Measurements from ENCODE around the gene CSTB. TPM values are rescaled to one million over a fixed set of nuclear protein-coding genes. Genes with fewer than 3 reads are reported as not detected.

Gene CSTB
- total RNA-seq, 2 donors from 2014 or later = 2.3 to 8.4 TPM

GRCh38 chr21:43803558-43804300 lies 27.6 kb upstream of the CSTB start:
- DNase-seq (ENCODE audit: low spot score) (no peak), ATAC-seq (ENCODE audit: insufficient number of reproducible peaks, low FRiP score, low read depth) (no peak)
- Histone ChIP-seq H3K4me1 (ENCODE audit: control insufficient read depth in 1 of 2, low read depth in 2 of 2) (no peaks in the 10 kb centered on the region), H3K4me3 (no peak overlapping the region), H3K27me3 (replicated peaks; ENCODE audit: insufficient read depth) (no peaks in the 10 kb centered on the region), H3K27ac (no peak overlapping the region), H3K36me3 (peaks cover 18% of the 10 kb centered on the region), H3K9me3 (no peaks in the 10 kb centered on the region)
- no peak for TF ChIP-seq CTCF (IDR thresholded peaks at IDR 0.05)

DNA sequence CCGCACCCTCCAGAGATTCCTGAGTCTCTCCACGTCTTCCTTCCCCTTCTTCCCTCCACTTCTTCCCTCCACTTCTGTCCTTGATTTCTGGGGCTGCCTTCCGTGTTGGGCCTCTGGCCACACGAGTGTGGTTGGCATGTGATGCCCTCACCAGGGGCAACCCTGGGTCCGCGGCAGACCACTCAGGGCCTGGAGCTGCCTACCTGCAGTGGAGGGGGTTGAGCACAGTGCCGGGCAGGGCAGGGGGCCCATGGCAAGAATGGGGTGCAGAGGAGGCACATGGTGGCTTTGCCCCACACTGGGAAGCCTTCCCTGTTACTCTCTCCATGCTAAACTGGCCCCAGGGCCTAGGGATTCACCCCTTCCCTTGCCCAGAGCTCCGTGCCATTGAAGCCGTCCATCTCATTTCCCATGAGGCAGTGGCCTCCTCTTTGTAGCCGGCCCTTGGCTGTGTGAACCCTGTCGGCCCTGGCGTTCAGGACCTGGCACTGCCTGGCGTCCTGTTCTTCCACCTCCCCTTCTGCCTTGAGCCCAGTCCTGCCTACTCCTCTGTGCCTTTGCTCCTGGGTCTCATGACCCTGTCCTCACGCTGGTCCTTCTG lies 26.7 kb upstream of the CSTB start:
- Histone ChIP-seq H3K9me3 (no peaks in the 10 kb centered on the region), H3K27ac (no peak overlapping the region), H3K27me3 (replicated peaks; ENCODE audit: insufficient read depth) (no peaks in the 10 kb centered on the region), H3K36me3 (peaks cover 26% of the 10 kb centered on the region), H3K4me1 (ENCODE audit: control insufficient read depth in 1 of 2, low read depth in 2 of 2) (no peaks in the 10 kb centered on the region), H3K4me3 (no peak overlapping the region)
- DNase-seq (ENCODE audit: low spot score) = no peak
- no peak for TF ChIP-seq CTCF (IDR thresholded peaks at IDR 0.05)
- ATAC-seq (ENCODE audit: insufficient number of reproducible peaks, low FRiP score, low read depth) = no peak

DNA sequence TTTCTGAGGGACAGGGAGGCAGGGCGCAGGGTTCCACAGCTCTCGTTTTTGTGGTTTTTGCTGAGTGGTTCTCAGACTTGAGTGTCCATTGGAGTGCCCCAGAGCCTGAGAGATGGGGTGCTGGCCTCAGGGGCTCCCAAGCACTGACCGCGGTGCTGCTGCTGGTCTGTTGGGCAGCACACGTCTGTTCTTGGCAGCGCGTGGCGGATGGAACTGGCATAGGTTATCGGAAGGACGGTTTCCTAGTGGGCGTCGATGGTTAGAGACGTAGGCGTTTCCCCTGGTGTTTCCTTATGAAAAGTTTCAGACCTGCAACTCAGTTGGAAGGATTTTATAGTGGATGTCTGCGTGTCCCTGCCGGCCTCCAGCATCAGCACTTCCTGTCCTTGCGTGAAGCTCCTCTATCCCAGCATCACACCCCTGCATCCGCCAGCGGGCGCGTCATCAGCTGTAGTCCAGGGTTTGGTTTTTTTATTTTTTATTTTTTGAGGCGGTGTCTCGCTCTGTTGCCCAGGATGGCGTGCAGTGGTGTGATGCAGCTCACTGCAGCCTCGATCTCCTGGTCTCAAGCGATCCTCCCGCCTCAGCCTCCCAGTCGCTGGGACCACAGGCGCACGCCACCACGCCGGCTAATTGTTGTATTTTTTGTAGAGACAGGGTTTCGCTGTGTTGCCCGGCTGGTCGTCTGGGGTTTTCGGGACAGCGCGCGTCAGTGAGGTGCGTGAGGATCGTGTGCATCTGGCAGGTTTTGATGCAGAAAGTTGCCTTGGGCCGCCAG lies 25.1 kb upstream of the CSTB start:
- H3K9me3 ChIP-seq = no peaks in the 10 kb centered on the region
- no peak overlapping the region for H3K4me3 ChIP-seq
- H3K27me3 ChIP-seq (replicated peaks; ENCODE audit: insufficient read depth) = no peaks in the 10 kb centered on the region
- H3K27ac ChIP-seq = no peak overlapping the region
- TF ChIP-seq CTCF (IDR thresholded peaks at IDR 0.05) = no peak
- no peak for DNase-seq (ENCODE audit: low spot score)
- H3K4me1 ChIP-seq (ENCODE audit: control insufficient read depth in 1 of 2, low read depth in 2 of 2) = no peaks in the 10 kb centered on the region
- peaks cover 41% of the 10 kb centered on the region for H3K36me3 ChIP-seq
- no peak for ATAC-seq (ENCODE audit: insufficient number of reproducible peaks, low FRiP score, low read depth)

DNA sequence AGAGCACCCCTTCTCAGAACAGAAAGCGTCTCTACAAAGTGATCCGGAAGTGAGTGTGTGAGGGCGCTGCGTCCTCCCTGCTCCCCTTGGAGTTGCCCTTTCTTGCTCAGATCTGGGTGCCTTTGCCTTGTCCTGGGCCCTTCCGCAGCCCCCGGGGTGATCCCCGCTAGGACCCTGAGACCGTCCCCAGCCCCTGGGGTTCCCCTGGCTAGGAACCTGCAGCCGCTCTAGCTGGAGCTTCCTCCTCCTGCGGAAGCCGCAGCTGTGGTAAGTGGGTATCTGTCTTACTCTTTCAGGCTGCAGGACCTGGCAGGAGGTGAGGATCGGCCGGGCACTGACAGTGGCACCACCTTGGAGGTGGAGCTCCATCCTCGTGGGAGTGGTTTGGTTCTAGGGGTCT lies 24.5 kb upstream of the CSTB start:
- H3K36me3 ChIP-seq = peaks cover 46% of the 10 kb centered on the region
- no peaks in the 10 kb centered on the region for H3K4me1 ChIP-seq (ENCODE audit: control insufficient read depth in 1 of 2, low read depth in 2 of 2)
- H3K4me3 ChIP-seq = no peak overlapping the region
- no peaks in the 10 kb centered on the region for H3K27me3 ChIP-seq (replicated peaks; ENCODE audit: insufficient read depth)
- DNase-seq (ENCODE audit: low spot score) = no peak
- TF ChIP-seq CTCF (IDR thresholded peaks at IDR 0.05) = no peak
- no peaks in the 10 kb centered on the region for H3K9me3 ChIP-seq
- no peak for ATAC-seq (ENCODE audit: insufficient number of reproducible peaks, low FRiP score, low read depth)
- H3K27ac ChIP-seq = no peak overlapping the region

DNA sequence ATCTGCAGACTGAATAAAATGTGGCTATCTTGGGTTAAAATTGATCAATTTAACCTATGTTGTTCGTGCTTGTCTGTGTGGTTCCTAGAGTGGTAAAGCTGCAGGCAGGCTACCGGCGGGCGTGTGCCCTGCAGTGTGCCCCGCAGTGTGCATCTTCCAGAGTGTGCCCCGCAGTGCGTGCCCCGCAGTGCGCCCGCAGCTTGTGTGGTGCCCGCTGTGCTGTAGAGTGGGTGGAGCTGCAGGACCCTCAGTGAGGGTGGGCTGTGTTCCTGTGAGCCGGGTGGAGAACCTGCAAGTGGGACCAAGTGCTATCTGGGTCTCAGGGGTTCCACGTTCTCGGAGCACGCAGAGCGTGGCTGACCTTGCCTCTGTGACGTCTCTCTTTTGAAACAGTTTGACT lies 24.0 kb upstream of the CSTB start:
- H3K9me3 ChIP-seq = no peaks in the 10 kb centered on the region
- H3K27ac ChIP-seq = no peak overlapping the region
- no peak overlapping the region for H3K4me3 ChIP-seq
- H3K27me3 ChIP-seq (replicated peaks; ENCODE audit: insufficient read depth) = no peaks in the 10 kb centered on the region
- DNase-seq (ENCODE audit: low spot score) (no peak), ATAC-seq (ENCODE audit: insufficient number of reproducible peaks, low FRiP score, low read depth) (no peak)
- no peak for TF ChIP-seq CTCF (IDR thresholded peaks at IDR 0.05)
- H3K4me1 ChIP-seq (ENCODE audit: control insufficient read depth in 1 of 2, low read depth in 2 of 2) = no peaks in the 10 kb centered on the region
- peaks cover 47% of the 10 kb centered on the region for H3K36me3 ChIP-seq

All from thoracic aorta (tissue), 2 donors.